GM12864 (cell line): ENCODE data around the gene MAGI2.

Experiments used
- DNase-seq: peaks from one replicate; pipeline ENCODE4 v3.0.0-alpha.2; 2011; ENCODE audit warnings: low read depth
- H3K4me3 ChIP-seq: 2 replicates; pipeline ENCODE4 v1.5.1; 2011; ENCODE audit warnings: mild to moderate bottlenecking, low read depth, low read length, control low read depth
- CTCF ChIP-seq: IDR thresholded peaks from 2 replicates; pipeline ENCODE4 v1.5.1; 2011; ENCODE audit warnings: low read depth, mild to moderate bottlenecking, moderate library complexity, low read length, control low read depth, inconsistent platforms; ENCODE audit errors: missing control alignments

The MAGI2 gene

GRCh38 chr7:78794101-78794500 is 659.4 kb downstream of the MAGI2 start:
- DNase-seq = no peak
- TF ChIP-seq CTCF = no peak
- no peak overlapping the region for H3K4me3 ChIP-seq

GRCh38 chr7:78792624-78793023 is 660.8 kb downstream of the MAGI2 start:
- no peak for TF ChIP-seq CTCF

GRCh38 chr7:78792006-78792405 is 661.5 kb downstream of the MAGI2 start:
- H3K4me3 ChIP-seq = no peak overlapping the region
- DNase-seq = no peak
- TF ChIP-seq CTCF = no peak

More at GRCh38 chr7:78792624-78793023, 660.8 kb downstream of the MAGI2 start:
- no peak for DNase-seq
- H3K4me3 ChIP-seq = no peak overlapping the region

- no peak overlapping the region for H3K4me3 ChIP-seq
- DNase-seq = no peak
- no peak for TF ChIP-seq CTCF
These were observed 665.0 kb downstream of the MAGI2 start for GRCh38 chr7:78788464-78788863.

- no peak for DNase-seq
- no peak overlapping the region for H3K4me3 ChIP-seq
- no peak for TF ChIP-seq CTCF
These were observed 665.6 kb downstream of the MAGI2 start for GRCh38 chr7:78787854-78788253.

GRCh38 chr7:78786055-78786454 is 667.4 kb downstream of the MAGI2 start:
- no peak for DNase-seq
- H3K4me3 ChIP-seq = no peak overlapping the region
- no peak for TF ChIP-seq CTCF

GRCh38 chr7:78783179-78783962 is 670.1 kb downstream of the MAGI2 start:
- no peak for DNase-seq
- H3K4me3 ChIP-seq = no peak overlapping the region
- no peak for TF ChIP-seq CTCF
